HG02884 (cell line): ENCODE measurements around the gene AKT2.

Source experiments
- ATAC-seq: cut with Tn5 transposase; IDR thresholded peaks from one replicate; pipeline ENCODE4 v1.9.1; 2021; ENCODE audit warnings: mild to moderate bottlenecking, moderate library complexity; ENCODE audit not compliant: unreplicated experiment

The AKT2 gene

GRCh38 chr19:40192758-40193586 lies 92.2 kb downstream of the AKT2 start:
- no peak for ATAC-seq

GRCh38 chr19:40191836-40192646 lies 93.1 kb downstream of the AKT2 start:
- peak; percentile 17 for ATAC-seq

GRCh38 chr19:40190891-40191835 lies 94.0 kb downstream of the AKT2 start, which contains the start of gene MAP3K10:
TSS of gene MAP3K10 (plus strand) at chr19:40191426. CDS start at chr19:40192032, 606 bp downstream.
- ATAC-seq: peak; percentile 62

GRCh38 chr19:40184273-40184672 lies 100.9 kb downstream of the AKT2 start:
- no peak for ATAC-seq
